HCT116 (cell line): ENCODE data around the gene BACE1-AS. TPM values are rescaled to one million over a fixed set of nuclear protein-coding genes. Genes with fewer than 3 reads are reported as not detected.

Source experiments
- ATAC-seq: fragments of 200-7000 bp; cut with Tn5 transposase; 2 replicates; pipeline ENCODE4 v1.9.1; 2020; ENCODE audit warnings: mild to moderate bottlenecking, moderate library complexity
- BruUV-seq: library from RNA; stranded (reverse); fragments of 400-500 nt; replicated peaks from 2 replicates; lab custom pipeline; 2021; lab: Mats Ljungman, UMichigan
- CTCF ChIA-PET: fragments of 300-600 bp; sonication (Branson Sonifier 250); formaldehyde crosslinking; loops from one replicate; lab custom pipeline; 2021; ENCODE audit warnings: antibody characterized with exemption; lab: Charles Lee
- POLR2A ChIA-PET: fragments of 300-600, 350-600 bp; sonication (Branson Sonifier 250); formaldehyde crosslinking; loops from one replicate; lab custom pipeline; 2021; ENCODE audit warnings: antibody characterized with exemption; lab: Charles Lee
- RAD21 ChIA-PET, 2 experiments: fragments of 300-600 bp; sonication (Branson Sonifier 250); formaldehyde crosslinking; loops; one replicate each; lab custom pipeline; 2023; ENCODE audit warnings: low total read pairs in 2 of 2; ENCODE audit not compliant: uncharacterized antibody in 2 of 2, unreplicated experiment in 2 of 2, low non-redundant PET in 1 of 2; lab: Charles Lee
- DNase-seq: peaks from one replicate; pipeline ENCODE4 v3.0.0-alpha.2; 2010; ENCODE audit warnings: low read depth, low spot score
- H2AFZ ChIP-seq: fragments of 200-600 bp; shearing (Covaris generic), sonication (generic); 2 replicates; pipeline ENCODE4 v1.6.1; 2017; ENCODE audit warnings: low read depth, mixed run types, mixed read lengths, antibody characterized with exemption, low read length; ENCODE audit not compliant: poor library complexity, severe bottlenecking
- H3K27ac ChIP-seq: 2 replicates; pipeline ENCODE4 v1.5.1; 2012; ENCODE audit warnings: low read depth, low read length
- H3K27me3 ChIP-seq: fragments of 200-600 bp; sonication (generic); 2 replicates; pipeline ENCODE4 v1.6.1; 2016; ENCODE audit warnings: mixed run types, low read length, mixed read lengths; ENCODE audit not compliant: insufficient read depth
- H3K36me3 ChIP-seq, 2 experiments: fragments of 200-500 bp in 1 of 2; fragments of 200-600 bp in 1 of 2; sonication (Bioruptor generic) in 1 of 2; sonication (generic) in 1 of 2; 2 replicates each; pipeline versions ENCODE4 v1.5.1 to v1.6.1; 2014 to 2016; ENCODE audit warnings: low read length in 2 of 2, inconsistent platforms in 1 of 2, mixed read lengths in 1 of 2, mixed run types in 1 of 2; ENCODE audit not compliant: insufficient read depth in 2 of 2, control insufficient read depth in 1 of 2
- H3K4me1 ChIP-seq, 2 experiments: fragments of 200-600 bp in 1 of 2; sonication (generic) in 1 of 2; 2 replicates each; pipeline versions ENCODE4 v1.5.1 to v1.6.1; 2012 to 2017; ENCODE audit warnings: low read length in 2 of 2, inconsistent platforms in 1 of 2, mild to moderate bottlenecking in 1 of 2, mixed read lengths in 1 of 2, mixed run types in 1 of 2, moderate library complexity in 1 of 2; ENCODE audit not compliant: insufficient read depth in 2 of 2, control insufficient read depth in 1 of 2
- H3K4me2 ChIP-seq: fragments of 200-600 bp; sonication (generic); 2 replicates; pipeline ENCODE4 v1.6.1; 2017; ENCODE audit warnings: mixed run types, low read length, mixed read lengths
- H3K4me3 ChIP-seq, 2 experiments: fragments of 200-600 bp in 1 of 2; sonication (generic) in 1 of 2; replicated peaks in 1 of 2; 2 replicates each; pipeline ENCODE4 v1.5.1; 2011 to 2016; ENCODE audit warnings: low read length in 2 of 2, control low read depth in 1 of 2, low read depth in 1 of 2, mild to moderate bottlenecking in 1 of 2, mixed read lengths in 1 of 2, mixed run types in 1 of 2
- H3K79me2 ChIP-seq: fragments of 200-600 bp; sonication (generic); 2 replicates; pipeline ENCODE4 v1.6.1; 2017; ENCODE audit warnings: mild to moderate bottlenecking, mixed run types, low read length, moderate library complexity, mixed read lengths; ENCODE audit not compliant: insufficient read depth
- H3K9ac ChIP-seq: fragments of 200-600 bp; sonication (generic); 2 replicates; pipeline ENCODE4 v1.6.1; 2016; ENCODE audit warnings: low read length, mixed read lengths
- H3K9me2 ChIP-seq: fragments of 200-600 bp; sonication (generic), shearing (Covaris generic); 2 replicates; pipeline ENCODE4 v1.6.1; 2017; ENCODE audit warnings: mixed run types, mild to moderate bottlenecking, moderate library complexity; ENCODE audit not compliant: insufficient read depth
- H3K9me3 ChIP-seq, 2 experiments: fragments of 200-500 bp in 1 of 2; fragments of 200-600 bp in 1 of 2; sonication (Bioruptor generic) in 1 of 2; sonication (generic) in 1 of 2; 2 replicates each; pipeline ENCODE4 v1.6.1; 2014 to 2017; ENCODE audit warnings: low read length in 2 of 2, mixed read lengths in 2 of 2, inconsistent platforms in 1 of 2, low read depth in 1 of 2, mild to moderate bottlenecking in 1 of 2, mixed run types in 1 of 2, moderate library complexity in 1 of 2; ENCODE audit not compliant: control insufficient read depth in 1 of 2, insufficient read depth in 1 of 2
- H4K20me1 ChIP-seq: fragments of 200-600 bp; sonication (generic), shearing (Covaris generic); 2 replicates; pipeline ENCODE4 v1.6.1; 2017; ENCODE audit warnings: mixed run types, mild to moderate bottlenecking, moderate library complexity; ENCODE audit not compliant: insufficient read depth
- ATF3 ChIP-seq: IDR thresholded peaks from 2 replicates; pipeline ENCODE4 v1.6.1; 2012
- CBX3 ChIP-seq: IDR thresholded peaks from 2 replicates; pipeline ENCODE4 v1.6.1; 2012; ENCODE audit warnings: low read depth
- CEBPB ChIP-seq: IDR thresholded peaks from 2 replicates; pipeline ENCODE4 v1.6.1; 2012; ENCODE audit warnings: low read depth
- ELF1 ChIP-seq: IDR thresholded peaks from 2 replicates; pipeline ENCODE4 v1.6.1; 2012; ENCODE audit warnings: low read depth, borderline replicate concordance
- JUND ChIP-seq: IDR thresholded peaks from 2 replicates; pipeline ENCODE4 v1.6.1; 2012
- REST ChIP-seq: IDR thresholded peaks from 2 replicates; pipeline ENCODE4 v1.6.1; 2012; ENCODE audit warnings: low read depth
- YY1 ChIP-seq: IDR thresholded peaks from 2 replicates; pipeline ENCODE4 v1.6.1; 2011; ENCODE audit warnings: low read length, low read depth, moderate library complexity, mild to moderate bottlenecking; ENCODE audit not compliant: insufficient replicate concordance; ENCODE audit errors: extremely low read depth
- ZFX ChIP-seq: fragments of 450-650 bp; IDR thresholded peaks from 2 replicates; pipeline ENCODE4 v1.6.1; 2017
- ZNF274 ChIP-seq: fragments of 200-500 bp; sonication (Bioruptor generic); IDR thresholded peaks from 2 replicates; pipeline ENCODE4 v1.6.1; 2014; ENCODE audit warnings: mild to moderate bottlenecking, low read depth, low read length, inconsistent platforms
- intact Hi-C: fragments of 100-400 bp; cut with micrococcal nuclease; formaldehyde crosslinking; loops from 2 replicates; pipeline ENCODE4 v1.10.0; 2022
- total RNA-seq: library from RNA; stranded (reverse); gene quantifications from one replicate; pipeline ENCODE4 v1.2.1, GENCODE V29; 2021; ENCODE audit not compliant: unreplicated experiment

The BACE1-AS gene
- total RNA-seq, 1 experiment from 2014 or later = 10.2 TPM

GRCh38 chr11:117303646-117304315, 12.6 kb downstream of the BACE1-AS start:
- Histone ChIP-seq H4K20me1 (no peaks in the 10 kb centered on the region), H3K4me1 (no peaks in the 10 kb centered on the region), H2AFZ (no peak overlapping the region), H3K9me3 (no peaks in the 10 kb centered on the region), H3K27ac (no peak overlapping the region), H3K27me3 (no peaks in the 10 kb centered on the region), H3K4me2 (no peak overlapping the region), H3K9ac (no peak overlapping the region), H3K4me3 (no peak overlapping the region), H3K9me2 (no peaks in the 10 kb centered on the region), H3K36me3 (no peaks in the 10 kb centered on the region), H3K79me2 (no peaks in the 10 kb centered on the region)
- POLR2A ChIA-PET = no interaction called here
- DNase-seq (no peak), ATAC-seq (no peak)
- RAD21 ChIA-PET = no interaction called here
- no TSS peak for BruUV-seq
- CTCF ChIA-PET = no interaction called here
- TF ChIP-seq CEBPB = no peak
- intact Hi-C loops = no loop called here

GRCh38 chr11:117305145-117305544, 14.0 kb downstream of the BACE1-AS start:
- Histone ChIP-seq H3K36me3 (no peaks in the 10 kb centered on the region), H3K4me3 (no peak overlapping the region)
- BruUV-seq = no TSS peak

More at GRCh38 chr11:117305145-117305544, 14.0 kb downstream of the BACE1-AS start:
- Histone ChIP-seq H3K79me2 (no peaks in the 10 kb centered on the region), H3K4me1 (no peaks in the 10 kb centered on the region), H2AFZ (no peak overlapping the region), H3K4me2 (no peak overlapping the region), H3K9ac (no peak overlapping the region), H3K9me3 (no peaks in the 10 kb centered on the region), H3K27me3 (no peaks in the 10 kb centered on the region), H4K20me1 (no peaks in the 10 kb centered on the region), H3K9me2 (no peaks in the 10 kb centered on the region), H3K27ac (no peak overlapping the region)
- no peak for DNase-seq
- intact Hi-C loops = no loop called here
- ATAC-seq = no peak
- POLR2A ChIA-PET = interaction anchor here (1.1 kb wide), 1 partner anchor 15 kb away, joined by 3 read pairs; no protein-coding TSS in a partner anchor
- RAD21 ChIA-PET = no interaction called here
- TF ChIP-seq ELF1 (no peak), ZNF274 (no peak), JUND (no peak), REST (no peak), CBX3 (no peak), ATF3 (no peak), ZFX (no peak), YY1 (no peak)
- CTCF ChIA-PET = no interaction called here
